H9 (cell line): Measurements from ENCODE around the gene COL8A1. TPM values are rescaled to one million over a fixed set of nuclear protein-coding genes. Genes with fewer than 3 reads are reported as not detected.

ENCODE experiments used
- DNase-seq: peaks from one replicate; pipeline ENCODE4 v3.0.0-alpha.2; 2017
- H2AFZ ChIP-seq: one replicate; pipeline ENCODE4 v1.6.1; 2013; ENCODE audit warnings: mild to moderate bottlenecking, low read length, control low read depth, moderate library complexity
- H2AK5ac ChIP-seq: 2 replicates; pipeline ENCODE4 v1.6.1; 2013; ENCODE audit warnings: low read length, control low read depth, mixed read lengths; ENCODE audit not compliant: insufficient read length
- H2BK120ac ChIP-seq: one replicate; pipeline ENCODE4 v1.6.1; 2013; ENCODE audit warnings: low read depth, mild to moderate bottlenecking, low read length, control low read depth, inconsistent platforms; ENCODE audit not compliant: poor library complexity, severe bottlenecking
- H2BK12ac ChIP-seq: 2 replicates; pipeline ENCODE4 v1.6.1; 2013; ENCODE audit warnings: low read length, control low read depth, mixed read lengths, low read depth; ENCODE audit not compliant: insufficient read length
- H2BK15ac ChIP-seq: 2 replicates; pipeline ENCODE4 v1.6.1; 2013; ENCODE audit warnings: low read depth, low read length, control low read depth
- H2BK20ac ChIP-seq: one replicate; pipeline ENCODE4 v1.6.1; 2013; ENCODE audit warnings: low read depth, mild to moderate bottlenecking, low read length, control low read depth, inconsistent platforms; ENCODE audit not compliant: poor library complexity, severe bottlenecking
- H2BK5ac ChIP-seq: 2 replicates; pipeline ENCODE4 v1.6.1; 2013; ENCODE audit warnings: low read length, control low read depth, mixed read lengths; ENCODE audit not compliant: insufficient read length
- H3K14ac ChIP-seq: 2 replicates; pipeline ENCODE4 v1.6.1; 2013; ENCODE audit warnings: low read length, control low read depth; ENCODE audit not compliant: insufficient read depth
- H3K18ac ChIP-seq: 2 replicates; pipeline ENCODE4 v1.6.1; 2013; ENCODE audit warnings: low read depth, mild to moderate bottlenecking, mixed read lengths, low read length, control low read depth; ENCODE audit not compliant: insufficient read length
- H3K23ac ChIP-seq: 2 replicates; pipeline ENCODE4 v1.6.1; 2013; ENCODE audit warnings: low read length, control low read depth, mixed read lengths, low read depth; ENCODE audit not compliant: insufficient read length
- H3K23me2 ChIP-seq: 2 replicates; pipeline ENCODE4 v1.6.1; 2013; ENCODE audit warnings: low read depth, mild to moderate bottlenecking, mixed read lengths, low read length, control low read depth; ENCODE audit not compliant: insufficient read length, poor library complexity, severe bottlenecking
- H3K27ac ChIP-seq: 2 replicates; pipeline ENCODE4 v1.5.1; 2013; ENCODE audit warnings: low read length, control low read depth, mixed read lengths, low read depth; ENCODE audit not compliant: insufficient read length
- H3K27me3 ChIP-seq: 2 replicates; pipeline ENCODE4 v1.6.1; 2013; ENCODE audit warnings: low read length, control low read depth, inconsistent platforms; ENCODE audit not compliant: insufficient read depth
- H3K4ac ChIP-seq: 2 replicates; pipeline ENCODE4 v1.6.1; 2013; ENCODE audit warnings: low read depth, mild to moderate bottlenecking, control low read depth, inconsistent platforms, low read length, moderate library complexity
- H3K4me1 ChIP-seq: 2 replicates; pipeline ENCODE4 v1.6.1; 2013; ENCODE audit warnings: low read length, control low read depth, inconsistent platforms; ENCODE audit not compliant: insufficient read depth
- H3K4me2 ChIP-seq: 2 replicates; pipeline ENCODE4 v1.6.1; 2013; ENCODE audit warnings: low read length, control low read depth, mixed read lengths; ENCODE audit not compliant: insufficient read length, insufficient read depth
- H3K56ac ChIP-seq: 2 replicates; pipeline ENCODE4 v1.6.1; 2013; ENCODE audit warnings: low read depth, mild to moderate bottlenecking, mixed read lengths, low read length, control low read depth; ENCODE audit not compliant: insufficient read length
- H3K79me1 ChIP-seq: 2 replicates; pipeline ENCODE4 v1.6.1; 2013; ENCODE audit warnings: low read depth, mild to moderate bottlenecking, moderate library complexity, low read length, control low read depth, inconsistent platforms; ENCODE audit not compliant: insufficient read depth, poor library complexity, severe bottlenecking
- H3K79me2 ChIP-seq: 2 replicates; pipeline ENCODE4 v1.6.1; 2013; ENCODE audit warnings: low read length, control low read depth, inconsistent platforms; ENCODE audit not compliant: insufficient read depth
- H3K9ac ChIP-seq: 2 replicates; pipeline ENCODE4 v1.6.1; 2013; ENCODE audit warnings: low read length, control low read depth, mixed read lengths; ENCODE audit not compliant: insufficient read length; ENCODE audit errors: extremely low read depth
- H3K9me3 ChIP-seq: one replicate; pipeline ENCODE4 v1.6.1; 2013; ENCODE audit warnings: low read depth, low read length, inconsistent platforms; ENCODE audit not compliant: control insufficient read depth
- H3T11ph ChIP-seq: one replicate; pipeline ENCODE4 v1.6.1; 2013; ENCODE audit warnings: mild to moderate bottlenecking, low read length, control low read depth, inconsistent platforms
- H4K20me1 ChIP-seq: one replicate; pipeline ENCODE4 v1.6.1; 2013; ENCODE audit not compliant: control insufficient read depth, insufficient read length, insufficient read depth
- H4K5ac ChIP-seq: 2 replicates; pipeline ENCODE4 v1.6.1; 2013; ENCODE audit warnings: low read depth, mild to moderate bottlenecking, mixed read lengths, low read length, control low read depth; ENCODE audit not compliant: insufficient read length
- H4K8ac ChIP-seq: replicated peaks from 2 replicates; pipeline ENCODE4 v1.6.1; 2013; ENCODE audit warnings: low read length, control low read depth, mixed read lengths, low read depth; ENCODE audit not compliant: insufficient read length
- H4K91ac ChIP-seq: 2 replicates; pipeline ENCODE4 v1.6.1; 2013; ENCODE audit warnings: low read depth, mild to moderate bottlenecking, moderate library complexity, mixed read lengths, low read length, control low read depth; ENCODE audit not compliant: insufficient read length
- H3K27ac Mint-ChIP-seq, 3 experiments: 2 replicates in 2 of 3; 3 replicates in 1 of 3; pipeline ENCODE4 v1.8.0; 2020 to 2021; ENCODE audit warnings: mixed read lengths in 3 of 3, mild to moderate bottlenecking in 1 of 3, moderate library complexity in 1 of 3
- H3K27me3 Mint-ChIP-seq: 2 replicates; pipeline ENCODE4 v1.8.0; 2021; ENCODE audit warnings: low read depth, mild to moderate bottlenecking, moderate library complexity, mixed read lengths
- H3K36me3 Mint-ChIP-seq, 3 experiments: 2 replicates in 2 of 3; 3 replicates in 1 of 3; pipeline ENCODE4 v1.8.0; 2020 to 2021; ENCODE audit warnings: low read depth in 3 of 3, mixed read lengths in 3 of 3; ENCODE audit not compliant: insufficient read depth in 1 of 3
- H3K4me1 Mint-ChIP-seq, 2 experiments: 2 replicates each; pipeline ENCODE4 v1.8.0; 2020; ENCODE audit warnings: mixed read lengths in 2 of 2
- H3K4me3 Mint-ChIP-seq, 2 experiments: 2 replicates in 1 of 2; 3 replicates in 1 of 2; pipeline ENCODE4 v1.8.0; 2020 to 2021; ENCODE audit warnings: mild to moderate bottlenecking in 2 of 2, mixed read lengths in 2 of 2, moderate library complexity in 1 of 2
- H3K9me3 Mint-ChIP-seq, 2 experiments: 2 replicates in 1 of 2; 3 replicates in 1 of 2; pipeline ENCODE4 v1.8.0; 2020; ENCODE audit warnings: mild to moderate bottlenecking in 2 of 2, mixed read lengths in 2 of 2, moderate library complexity in 1 of 2
- WGBS: extraction: QIAGEN DNeasy Blood & Tissue Kit; methylation state at CpG from one replicate; pipeline ENCODE4 v1.1.7; 2013; ENCODE audit warnings: missing lambda C conversion rate, low lambda C conversion rate, mixed read lengths; ENCODE audit not compliant: insufficient read length; ENCODE audit errors: extremely low coverage; 5-methylcytosine and 5-hydroxymethylcytosine counted together
- total RNA-seq: library from RNA; stranded (reverse); gene quantifications from 2 replicates; pipeline ENCODE4 v1.2.1, GENCODE V29; 2021
- TF ChIP-seq, protein P1 (sequence below): fragments of 200-600 bp; sonication (generic); conservative IDR thresholded peaks from 3 replicates; pipeline ENCODE4 v1.8.0; 2021; ENCODE audit warnings: antibody characterized with exemption, mild to moderate bottlenecking

The COL8A1 gene
- total RNA-seq, 1 experiment from 2014 or later: 0.17 TPM

- H3K4me1 Mint-ChIP-seq: peaks cover 5 to 9% of the 10 kb centered on the region in 2 experiments
- H3K9ac ChIP-seq: no peak overlapping the region
- no peak overlapping the region for H2BK5ac ChIP-seq
- no peak overlapping the region for H3K4ac ChIP-seq
- no peak overlapping the region for H3K4me2 ChIP-seq
- WGBS: no CpG with 5 or more reads among the region's 5 CpGs
- H3K79me1 ChIP-seq: no peaks in the 10 kb centered on the region
- H3T11ph ChIP-seq: no peak overlapping the region
- no peaks in the 10 kb centered on the region for H3K36me3 Mint-ChIP-seq
- no peaks in the 10 kb centered on the region for H3K79me2 ChIP-seq
- H2BK120ac ChIP-seq: no peak overlapping the region
- no peak overlapping the region for H2BK12ac ChIP-seq
- H3K27me3 ChIP-seq: no peaks in the 10 kb centered on the region
- no peak overlapping the region for H3K27ac ChIP-seq
- H4K91ac ChIP-seq: no peak overlapping the region
- no peak overlapping the region for H3K27ac Mint-ChIP-seq
- H2AFZ ChIP-seq: no peak overlapping the region
- H3K56ac ChIP-seq: no peak overlapping the region
- no peaks in the 10 kb centered on the region for H4K20me1 ChIP-seq
- TF ChIP-seq, protein P1, sequence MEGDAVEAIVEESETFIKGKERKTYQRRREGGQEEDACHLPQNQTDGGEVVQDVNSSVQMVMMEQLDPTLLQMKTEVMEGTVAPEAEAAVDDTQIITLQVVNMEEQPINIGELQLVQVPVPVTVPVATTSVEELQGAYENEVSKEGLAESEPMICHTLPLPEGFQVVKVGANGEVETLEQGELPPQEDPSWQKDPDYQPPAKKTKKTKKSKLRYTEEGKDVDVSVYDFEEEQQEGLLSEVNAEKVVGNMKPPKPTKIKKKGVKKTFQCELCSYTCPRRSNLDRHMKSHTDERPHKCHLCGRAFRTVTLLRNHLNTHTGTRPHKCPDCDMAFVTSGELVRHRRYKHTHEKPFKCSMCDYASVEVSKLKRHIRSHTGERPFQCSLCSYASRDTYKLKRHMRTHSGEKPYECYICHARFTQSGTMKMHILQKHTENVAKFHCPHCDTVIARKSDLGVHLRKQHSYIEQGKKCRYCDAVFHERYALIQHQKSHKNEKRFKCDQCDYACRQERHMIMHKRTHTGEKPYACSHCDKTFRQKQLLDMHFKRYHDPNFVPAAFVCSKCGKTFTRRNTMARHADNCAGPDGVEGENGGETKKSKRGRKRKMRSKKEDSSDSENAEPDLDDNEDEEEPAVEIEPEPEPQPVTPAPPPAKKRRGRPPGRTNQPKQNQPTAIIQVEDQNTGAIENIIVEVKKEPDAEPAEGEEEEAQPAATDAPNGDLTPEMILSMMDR: no peak
- no peak overlapping the region for H4K8ac ChIP-seq
- no peak overlapping the region for H3K14ac ChIP-seq
- no peak overlapping the region for H2BK20ac ChIP-seq
- H3K23me2 ChIP-seq: no peaks in the 10 kb centered on the region
- no peaks in the 10 kb centered on the region for H3K27me3 Mint-ChIP-seq
- no peaks in the 10 kb centered on the region for H3K9me3 Mint-ChIP-seq
- H4K5ac ChIP-seq: no peak overlapping the region
- H3K9me3 ChIP-seq: no peaks in the 10 kb centered on the region
- H2AK5ac ChIP-seq: no peak overlapping the region
- H3K4me1 ChIP-seq: no peaks in the 10 kb centered on the region; the same call in 1 of the 2 replicates
- no peak overlapping the region for H3K18ac ChIP-seq
- no peak for DNase-seq
- H2BK15ac ChIP-seq: no peak overlapping the region
- no peak overlapping the region for H3K4me3 Mint-ChIP-seq
- no peak overlapping the region for H3K23ac ChIP-seq
These were observed 9.7 kb downstream of the COL8A1 start for GRCh38 chr3:99648101-99648500.
